ENCODE results near the gene PITPNC1. TPM values are rescaled to one million over a fixed set of nuclear protein-coding genes. Genes with fewer than 3 reads are reported as not detected.

Gene PITPNC1
- total and polyA plus RNA-seq, 2 of the 13 experiments (the other 11 are each of a cell fraction or from before 2014, with no cell fraction given) = 4.1 to 5.7 TPM

DNA sequence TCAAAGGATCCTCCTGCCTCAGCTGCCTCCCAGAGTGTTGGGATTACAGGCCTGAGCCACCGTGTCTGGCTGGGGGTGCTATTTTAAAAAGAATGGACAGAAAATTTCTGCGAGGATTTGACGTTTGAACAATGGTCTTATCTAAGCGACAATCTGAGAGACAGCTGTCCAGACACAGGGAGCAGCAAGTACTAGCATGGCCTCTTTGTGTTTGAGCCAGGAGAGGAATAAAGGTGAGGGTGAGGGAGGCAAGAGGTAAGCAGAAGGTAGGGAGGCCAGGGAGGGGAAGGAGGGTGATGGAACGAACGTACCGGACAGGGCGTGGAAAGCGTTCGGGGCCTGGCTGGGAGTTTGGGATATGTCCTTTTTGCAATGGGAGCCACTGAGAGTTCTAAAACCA lies 59.2 kb downstream of the PITPNC1 start:
- 69% methylated on average over 10 of the region's 10 CpGs for WGBS (ENCODE audit: low lambda C conversion rate)
- no peak for ATAC-seq
- Histone ChIP-seq H3K9ac (ENCODE audit: insufficient read depth, low read depth, low read length) (no peak overlapping the region), H3K27me3 (ENCODE audit: control insufficient read depth in 1 of 2, insufficient read depth in 2 of 2, low read length in 2 of 2) (no peaks in the 10 kb centered on the region), H3K4me1 (ENCODE audit: insufficient read depth, low read length) (peaks cover 15% of the 10 kb centered on the region), H4K20me1 (ENCODE audit: insufficient read depth, low read length) (no peaks in the 10 kb centered on the region), H3K4me3 (replicated peaks in 1 of 3; ENCODE audit: insufficient read depth in 1 of 3, low read depth in 2 of 3, low read length in 3 of 3) (no peak overlapping the region), H3K36me3 (replicated peaks in 1 of 2; ENCODE audit: control insufficient read depth in 1 of 2, insufficient read depth in 2 of 2, low read length in 2 of 2) (no peaks in the 10 kb centered on the region), H3K9me3 (ENCODE audit: low read length) (no peaks in the 10 kb centered on the region), H3K79me2 (ENCODE audit: insufficient read depth, low read length) (no peaks in the 10 kb centered on the region), H3K27ac (ENCODE audit: extremely low read length, insufficient read depth, low read length) (no peak overlapping the region), H3K4me2 (ENCODE audit: low read depth, low read length) (no peak overlapping the region), H2AFZ (ENCODE audit: low read length) (no peak overlapping the region)
- ChIA-PET POLR2A (no interaction called here), CTCF (ENCODE audit: low intra/inter-chr PET ratio, low total read pairs) (no interaction called here)
- in situ Hi-C loops (cut with HindIII; ENCODE audit: extremely low pct_ligation_motif_present, low pct_unique_long_range_greater_than_20kb) (no loop called here), intact Hi-C loops (cut with micrococcal nuclease; ENCODE audit: unreplicated experiment) (no loop called here)
- DNase-seq (ENCODE audit: low spot score) = no peak
- no peak for TF ChIP-seq LCORL (IDR thresholded peaks at IDR 0.05)
- no peak for TF ChIP-seq LCORL (CRISPR knock-in tag; IDR thresholded peaks at IDR 0.05)
- TF ChIP-seq TRIM24 (CRISPR knock-in tag; IDR thresholded peaks at IDR 0.05) = no peak
- FAIRE-seq = no peak
- BruUV-seq (replicated peaks) = no TSS peak

DNA sequence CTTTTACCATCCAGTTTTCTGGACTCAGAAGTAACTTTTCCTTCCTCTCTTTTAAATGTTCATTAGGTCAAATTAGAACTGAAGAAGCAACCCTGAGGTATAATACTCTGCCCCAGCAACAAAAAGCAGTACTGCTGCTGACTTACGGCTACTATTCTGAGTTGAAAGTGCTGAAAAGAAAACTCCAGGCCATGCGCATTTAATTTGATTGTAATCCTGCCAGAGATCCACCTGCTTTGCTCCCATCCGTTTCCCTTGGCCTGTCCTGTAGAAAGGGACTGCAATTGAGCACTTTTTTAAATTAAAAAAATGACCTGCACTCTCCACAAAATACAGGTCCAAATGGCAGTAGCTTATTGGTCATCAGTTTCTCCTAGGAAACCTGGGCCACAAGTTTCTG lies 61.6 kb downstream of the PITPNC1 start:
- CTCF ChIA-PET (ENCODE audit: low intra/inter-chr PET ratio, low total read pairs) = no interaction called here
- no peak for FAIRE-seq
- TF ChIP-seq ZNF788 (CRISPR knock-in tag; IDR thresholded peaks at IDR 0.05; ENCODE audit: borderline replicate concordance) = no peak
- no peak for TF ChIP-seq BHLHE40 (IDR thresholded peaks at IDR 0.05; ENCODE audit: low read length)
- TF ChIP-seq ZNF619 (CRISPR knock-in tag; IDR thresholded peaks at IDR 0.05) = no peak
- no peak for TF ChIP-seq TCF12 (IDR thresholded peaks at IDR 0.05)
- TF ChIP-seq TCF12 (CRISPR knock-in tag; IDR thresholded peaks at IDR 0.05) = no peak
- no peak for TF ChIP-seq ZNF605 (CRISPR knock-in tag; IDR thresholded peaks at IDR 0.05)
- no peak for TF ChIP-seq ZNF17 (CRISPR knock-in tag; IDR thresholded peaks at IDR 0.05)
- TF ChIP-seq, protein P1, sequence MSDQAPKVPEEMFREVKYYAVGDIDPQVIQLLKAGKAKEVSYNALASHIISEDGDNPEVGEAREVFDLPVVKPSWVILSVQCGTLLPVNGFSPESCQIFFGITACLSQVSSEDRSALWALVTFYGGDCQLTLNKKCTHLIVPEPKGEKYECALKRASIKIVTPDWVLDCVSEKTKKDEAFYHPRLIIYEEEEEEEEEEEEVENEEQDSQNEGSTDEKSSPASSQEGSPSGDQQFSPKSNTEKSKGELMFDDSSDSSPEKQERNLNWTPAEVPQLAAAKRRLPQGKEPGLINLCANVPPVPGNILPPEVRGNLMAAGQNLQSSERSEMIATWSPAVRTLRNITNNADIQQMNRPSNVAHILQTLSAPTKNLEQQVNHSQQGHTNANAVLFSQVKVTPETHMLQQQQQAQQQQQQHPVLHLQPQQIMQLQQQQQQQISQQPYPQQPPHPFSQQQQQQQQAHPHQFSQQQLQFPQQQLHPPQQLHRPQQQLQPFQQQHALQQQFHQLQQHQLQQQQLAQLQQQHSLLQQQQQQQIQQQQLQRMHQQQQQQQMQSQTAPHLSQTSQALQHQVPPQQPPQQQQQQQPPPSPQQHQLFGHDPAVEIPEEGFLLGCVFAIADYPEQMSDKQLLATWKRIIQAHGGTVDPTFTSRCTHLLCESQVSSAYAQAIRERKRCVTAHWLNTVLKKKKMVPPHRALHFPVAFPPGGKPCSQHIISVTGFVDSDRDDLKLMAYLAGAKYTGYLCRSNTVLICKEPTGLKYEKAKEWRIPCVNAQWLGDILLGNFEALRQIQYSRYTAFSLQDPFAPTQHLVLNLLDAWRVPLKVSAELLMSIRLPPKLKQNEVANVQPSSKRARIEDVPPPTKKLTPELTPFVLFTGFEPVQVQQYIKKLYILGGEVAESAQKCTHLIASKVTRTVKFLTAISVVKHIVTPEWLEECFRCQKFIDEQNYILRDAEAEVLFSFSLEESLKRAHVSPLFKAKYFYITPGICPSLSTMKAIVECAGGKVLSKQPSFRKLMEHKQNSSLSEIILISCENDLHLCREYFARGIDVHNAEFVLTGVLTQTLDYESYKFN (CRISPR knock-in tag; conservative IDR thresholded peaks at IDR 0.05) = no peak
- no peak for TF ChIP-seq FOXJ3 (CRISPR knock-in tag; IDR thresholded peaks at IDR 0.05; ENCODE audit: borderline replicate concordance)
- no peak for TF ChIP-seq SPEN (CRISPR knock-in tag; IDR thresholded peaks at IDR 0.05; ENCODE audit: low read depth)
- TF ChIP-seq, protein P2, sequence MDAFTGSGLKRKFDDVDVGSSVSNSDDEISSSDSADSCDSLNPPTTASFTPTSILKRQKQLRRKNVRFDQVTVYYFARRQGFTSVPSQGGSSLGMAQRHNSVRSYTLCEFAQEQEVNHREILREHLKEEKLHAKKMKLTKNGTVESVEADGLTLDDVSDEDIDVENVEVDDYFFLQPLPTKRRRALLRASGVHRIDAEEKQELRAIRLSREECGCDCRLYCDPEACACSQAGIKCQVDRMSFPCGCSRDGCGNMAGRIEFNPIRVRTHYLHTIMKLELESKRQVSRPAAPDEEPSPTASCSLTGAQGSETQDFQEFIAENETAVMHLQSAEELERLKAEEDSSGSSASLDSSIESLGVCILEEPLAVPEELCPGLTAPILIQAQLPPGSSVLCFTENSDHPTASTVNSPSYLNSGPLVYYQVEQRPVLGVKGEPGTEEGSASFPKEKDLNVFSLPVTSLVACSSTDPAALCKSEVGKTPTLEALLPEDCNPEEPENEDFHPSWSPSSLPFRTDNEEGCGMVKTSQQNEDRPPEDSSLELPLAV (CRISPR knock-in tag; conservative IDR thresholded peaks at IDR 0.05; ENCODE audit: low read depth) = no peak
- TF ChIP-seq CEBPB (IDR thresholded peaks at IDR 0.05; ENCODE audit: borderline replicate concordance, low read depth, low read length) = no peak
- no peak for TF ChIP-seq SALL1 (CRISPR knock-in tag; IDR thresholded peaks at IDR 0.05)
- no peak for TF ChIP-seq SMAD9 (CRISPR knock-in tag; IDR thresholded peaks at IDR 0.05)

More for the DNA sequence above, 61.6 kb downstream of the PITPNC1 start:
- Histone ChIP-seq H3K4me2 (ENCODE audit: low read depth, low read length) (no peak overlapping the region), H3K4me1 (ENCODE audit: insufficient read depth, low read length) (peaks cover 21% of the 10 kb centered on the region), H3K4me3 (replicated peaks in 1 of 3; ENCODE audit: insufficient read depth in 1 of 3, low read depth in 2 of 3, low read length in 3 of 3) (no peak overlapping the region), H3K9ac (ENCODE audit: insufficient read depth, low read depth, low read length) (no peak overlapping the region), H3K9me3 (ENCODE audit: low read length) (no peaks in the 10 kb centered on the region), H3K79me2 (ENCODE audit: insufficient read depth, low read length) (no peaks in the 10 kb centered on the region), H3K36me3 (replicated peaks in 1 of 2; ENCODE audit: control insufficient read depth in 1 of 2, insufficient read depth in 2 of 2, low read length in 2 of 2) (no peaks in the 10 kb centered on the region), H4K20me1 (ENCODE audit: insufficient read depth, low read length) (no peaks in the 10 kb centered on the region), H2AFZ (ENCODE audit: low read length) (no peak overlapping the region), H3K27me3 (ENCODE audit: control insufficient read depth in 1 of 2, insufficient read depth in 2 of 2, low read length in 2 of 2) (no peaks in the 10 kb centered on the region), H3K27ac (ENCODE audit: extremely low read length, insufficient read depth, low read length) (no peak overlapping the region)
- 79% methylated on average over 3 of the region's 3 CpGs for WGBS (ENCODE audit: low lambda C conversion rate)
- ATAC-seq = no peak
- POLR2A ChIA-PET = no interaction called here
- BruUV-seq (replicated peaks) = no TSS peak
- intact Hi-C loops (cut with micrococcal nuclease; ENCODE audit: unreplicated experiment) (no loop called here), in situ Hi-C loops (cut with HindIII; ENCODE audit: extremely low pct_ligation_motif_present, low pct_unique_long_range_greater_than_20kb) (no loop called here)
- DNase-seq (ENCODE audit: low spot score) = no peak
